ENCODE results near the gene TCF23.

GRCh38 chr2:27159271-27159670, 10.5 kb downstream of the TCF23 start:
- TF ChIP-seq CTCF (conservative IDR thresholded peaks at IDR 0.05; ENCODE audit: low read depth, low read length) (no peak), EZH2 (IDR thresholded peaks at IDR 0.05; ENCODE audit: borderline replicate concordance, low read depth, low read length, poor library complexity, severe bottlenecking) (no peak)

Measured in A673 (cell line).